RKO (cell line): ENCODE data around the gene SLC45A1.

Experiments used
- DNase-seq: peaks from one replicate; pipeline ENCODE4 v3.0.0-alpha.2; 2016; ENCODE audit warnings: low spot score

SLC45A1 gene

GRCh38 chr1:8352886-8353785 lies 35.2 kb downstream of the SLC45A1 start:
- DNase-seq: no peak

- no peak for DNase-seq
These were observed 36.1 kb downstream of the SLC45A1 start for GRCh38 chr1:8354038-8354437.

DNA sequence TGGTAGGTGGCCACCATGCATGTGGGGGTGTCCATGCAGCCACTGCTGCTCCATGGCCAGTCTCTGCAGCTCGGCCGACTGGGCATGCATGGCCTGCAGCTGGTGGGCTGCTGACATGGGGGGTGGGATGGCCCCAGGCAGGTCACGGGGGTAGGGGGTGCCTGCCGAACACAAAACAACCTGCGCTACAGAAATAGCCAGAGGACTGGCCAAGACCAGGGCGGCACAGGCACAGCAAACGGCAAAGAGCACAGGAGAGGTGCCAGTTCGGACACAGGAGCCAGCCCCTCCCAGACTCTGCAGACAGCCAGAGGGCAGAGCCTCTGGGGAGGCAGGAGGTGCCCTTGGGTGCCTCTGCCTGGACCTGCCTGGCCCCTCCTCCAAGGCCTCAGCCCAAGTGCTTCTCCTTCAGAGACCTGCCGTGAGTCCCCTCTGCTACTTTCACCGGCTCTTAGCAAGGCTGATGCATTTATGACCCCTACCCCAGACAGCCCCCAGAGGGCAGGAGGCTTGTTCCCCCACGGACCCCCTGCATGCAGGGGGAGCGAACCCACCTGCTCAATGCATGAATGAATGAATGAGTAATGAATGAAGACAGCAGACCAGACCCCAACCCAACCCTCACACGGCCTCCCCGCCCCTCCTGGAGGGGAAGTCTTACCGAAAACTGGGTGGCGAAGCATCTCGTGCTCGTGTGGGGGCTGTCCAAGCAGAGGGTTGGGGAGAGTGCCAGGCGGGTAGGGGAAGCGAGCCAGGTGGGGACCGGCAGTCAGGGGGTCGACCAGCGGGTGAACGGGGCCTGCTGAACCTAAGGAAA lies 37.7 kb downstream of the SLC45A1 start:
- no peak for DNase-seq

GRCh38 chr1:8356256-8357209 lies 38.6 kb downstream of the SLC45A1 start:
- DNase-seq: no peak

- DNase-seq: no peak
These were observed 39.6 kb downstream of the SLC45A1 start for GRCh38 chr1:8357329-8358101.

DNA sequence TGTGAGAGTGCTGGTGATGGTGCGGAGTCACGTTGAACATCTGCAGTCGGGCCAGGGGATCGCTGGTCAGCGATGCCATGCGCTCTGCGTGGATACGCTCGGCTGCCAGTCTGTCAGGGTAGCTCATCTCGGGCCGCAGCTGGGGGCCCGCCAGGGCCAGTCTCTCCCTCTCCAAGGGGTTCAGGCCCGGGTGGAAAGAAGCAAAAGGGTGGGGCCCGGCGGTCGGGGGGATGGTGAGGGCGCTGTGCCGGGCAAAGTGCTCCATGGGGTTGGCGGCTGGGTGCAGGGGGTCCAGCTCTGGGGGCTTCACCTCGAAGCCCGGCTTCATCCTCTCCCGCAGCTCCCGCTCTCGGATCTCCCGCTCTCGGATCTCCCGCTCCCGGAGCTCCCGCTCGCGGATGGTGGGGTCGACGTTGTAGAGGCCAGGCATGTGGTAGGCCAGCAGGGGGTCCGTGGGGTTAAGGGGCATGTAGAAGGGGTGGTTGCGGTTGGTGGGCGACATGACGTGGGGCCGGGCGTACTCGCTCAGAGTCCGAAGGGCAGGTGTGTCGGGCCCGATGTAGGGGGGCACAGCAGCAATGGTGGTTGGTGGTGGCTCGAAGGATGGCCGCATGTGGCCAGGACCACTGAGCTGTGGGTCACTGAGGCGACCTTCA lies 40.5 kb downstream of the SLC45A1 start:
- DNase-seq: no peak

DNA sequence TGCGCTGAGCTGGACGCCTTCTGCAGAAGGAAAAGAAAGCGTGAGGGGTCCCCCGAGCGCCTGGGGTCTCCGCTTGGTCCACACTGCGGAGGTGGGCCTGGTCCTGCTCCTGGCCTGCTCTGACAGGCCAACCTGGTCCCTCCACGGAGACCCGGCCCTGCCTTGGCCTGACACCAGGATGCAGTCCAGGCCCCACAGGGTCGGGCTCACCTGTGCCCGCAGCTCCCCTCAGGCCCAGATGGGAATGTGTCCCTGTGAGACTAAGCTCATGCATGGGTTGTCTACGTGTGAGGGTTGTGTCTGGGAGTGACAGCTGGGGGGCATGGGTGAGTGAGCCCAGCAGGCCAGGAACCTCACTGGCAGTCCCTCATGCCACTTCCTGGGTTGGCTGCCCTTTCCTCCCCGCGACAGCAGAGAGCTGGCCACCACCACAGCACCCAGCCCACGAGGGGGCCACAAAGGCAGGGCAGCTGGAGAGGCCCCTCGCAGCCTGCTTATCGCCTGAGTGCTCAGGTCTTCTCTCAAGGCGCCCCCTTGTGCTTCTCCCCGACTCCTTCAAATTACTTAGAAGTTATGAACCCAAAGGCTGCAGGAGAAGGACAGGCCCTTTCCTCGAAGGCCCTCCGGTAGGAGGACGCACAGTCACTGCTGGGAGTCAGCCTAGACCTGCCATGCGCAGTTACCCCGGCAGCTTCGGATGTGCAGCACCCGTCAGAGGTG lies 41.1 kb downstream of the SLC45A1 start:
- DNase-seq: no peak

DNA sequence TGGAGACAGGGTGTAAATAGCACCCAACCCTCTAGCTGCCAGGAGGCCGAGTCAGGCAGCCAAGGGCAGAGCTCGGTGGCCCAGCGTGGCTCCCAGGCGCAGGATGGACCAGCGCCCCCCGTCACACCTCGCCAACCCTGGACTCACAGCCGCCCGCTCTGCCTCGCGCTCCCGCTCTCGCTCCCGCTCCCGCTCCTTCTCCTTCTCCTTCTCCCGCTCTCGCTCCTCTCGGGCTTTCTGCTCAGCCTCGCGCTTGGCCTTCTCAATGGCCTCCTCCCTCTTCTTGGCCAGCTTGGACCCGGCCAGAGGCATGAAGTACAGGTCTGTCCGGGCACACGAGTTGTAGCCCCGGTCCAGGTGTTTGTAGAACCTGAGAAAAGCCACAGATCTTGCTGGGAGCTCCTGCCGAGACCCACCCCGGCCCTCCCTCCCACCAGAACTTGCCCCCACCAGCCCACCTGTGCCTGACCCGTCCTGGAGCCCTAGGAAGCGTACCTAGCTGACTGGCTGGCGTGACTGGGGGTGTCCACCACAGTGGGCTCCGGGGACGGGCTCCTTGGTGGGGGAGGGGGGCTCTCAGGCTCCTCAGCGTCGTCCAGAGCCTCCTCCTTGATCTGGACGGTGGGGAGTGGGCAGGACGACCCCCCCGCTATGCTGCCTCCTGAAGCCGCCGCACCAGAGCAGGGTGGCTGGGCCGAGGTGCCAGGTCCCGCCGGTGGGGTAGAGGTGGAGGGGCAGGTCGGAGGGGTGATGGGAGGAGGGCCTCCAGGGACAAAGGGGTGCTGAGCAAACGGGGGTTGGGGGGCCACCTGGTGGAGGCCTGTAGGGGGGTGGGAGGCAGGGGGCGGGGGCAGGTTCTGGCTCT lies 41.9 kb downstream of the SLC45A1 start:
- DNase-seq: no peak

DNA sequence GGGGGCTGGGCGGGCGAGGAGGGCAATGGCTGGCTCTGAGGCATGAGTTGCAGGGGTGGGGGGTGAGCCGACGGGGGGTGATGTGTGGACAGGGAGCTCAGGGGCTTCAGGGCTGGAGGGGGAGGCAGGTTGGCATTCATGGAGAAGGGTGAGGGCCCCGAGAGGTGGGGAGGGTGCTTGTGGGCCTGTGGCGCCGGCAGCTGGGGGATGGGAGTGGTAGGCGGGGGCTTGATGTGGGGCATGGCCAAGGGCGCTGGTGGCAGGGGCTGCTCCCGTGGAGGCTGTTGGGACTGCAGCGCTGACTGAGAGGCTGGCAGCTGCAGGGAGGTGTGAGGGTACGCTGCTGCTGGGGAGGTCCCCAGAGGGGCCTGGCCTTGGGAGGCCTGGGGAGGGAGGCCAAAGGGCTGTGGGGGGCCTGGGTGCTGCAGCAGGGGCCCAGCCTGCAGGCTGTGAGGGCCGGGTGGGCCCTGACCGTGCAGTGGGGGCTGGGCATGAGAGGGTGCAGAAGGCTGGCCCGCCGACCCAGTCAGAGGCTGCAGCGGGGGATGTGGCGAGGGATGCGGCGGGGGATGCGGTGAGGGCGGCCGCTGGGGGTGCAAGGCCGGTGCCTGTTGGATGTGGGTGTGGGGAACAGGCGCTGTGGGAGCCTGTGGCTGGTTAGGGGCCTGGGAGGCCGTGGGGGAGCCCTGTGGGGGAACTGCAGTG lies 42.7 kb downstream of the SLC45A1 start:
- no peak for DNase-seq

DNA sequence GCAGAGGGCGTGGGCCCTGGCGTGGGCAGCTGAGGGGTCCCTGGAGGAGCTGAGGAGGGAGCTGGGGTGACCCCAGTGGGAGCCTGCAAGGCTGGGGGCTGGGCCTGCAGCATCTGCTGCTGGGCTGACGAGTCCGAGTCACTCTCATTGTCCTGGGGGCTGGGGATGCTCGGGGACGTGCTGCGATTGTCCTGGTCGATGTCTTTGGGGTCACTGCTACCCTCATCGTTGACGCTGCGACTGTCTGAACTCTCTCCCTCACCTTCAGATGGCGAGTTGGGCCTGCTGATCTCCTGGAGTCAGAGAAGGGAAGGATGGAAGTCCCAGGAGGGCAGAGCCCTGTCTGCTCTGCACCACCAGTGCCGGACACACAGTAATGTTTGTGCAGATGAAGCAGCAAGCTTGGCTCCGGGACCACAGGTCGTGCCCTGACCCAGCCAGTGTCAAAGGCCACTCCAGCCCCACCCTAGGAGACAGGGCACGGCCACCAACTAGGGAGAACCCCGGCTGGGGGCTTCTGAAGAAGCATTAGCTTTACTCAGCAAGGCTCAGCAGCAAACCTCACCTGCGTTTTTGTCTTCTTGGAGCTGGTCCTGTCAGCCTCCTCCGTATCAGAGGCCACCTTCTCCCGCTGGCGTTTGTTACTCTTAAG lies 43.4 kb downstream of the SLC45A1 start:
- no peak for DNase-seq

GRCh38 chr1:8362701-8363101 lies 44.8 kb downstream of the SLC45A1 start:
- no peak for DNase-seq

DNA sequence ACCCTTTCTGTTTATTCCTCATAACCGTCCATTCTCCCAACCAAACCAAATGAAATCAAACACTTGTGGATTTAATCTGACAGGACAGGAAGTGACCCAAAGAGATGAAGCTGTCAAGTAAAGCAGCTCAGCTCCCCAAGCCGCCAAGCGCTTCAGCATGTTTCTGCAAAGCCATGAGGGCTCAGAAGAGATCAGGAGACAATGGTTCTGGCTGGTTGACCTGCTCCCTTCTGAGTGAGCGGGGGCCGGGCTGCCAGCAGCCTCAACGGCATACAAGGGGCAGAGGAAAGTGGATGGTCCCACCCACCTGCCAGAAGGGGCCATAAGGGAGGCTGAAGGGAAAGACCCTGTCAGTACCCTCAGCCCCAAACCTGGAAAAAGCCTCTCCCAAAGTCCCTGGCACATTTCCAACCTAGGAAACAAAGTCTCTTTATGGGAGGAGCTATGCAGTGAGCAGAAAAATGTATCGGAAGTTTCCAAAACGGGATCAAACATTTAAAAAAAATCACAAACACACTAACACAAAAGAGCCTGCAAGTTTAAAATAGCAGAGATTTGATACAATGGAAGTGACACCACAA lies 45.4 kb downstream of the SLC45A1 start:
- no peak for DNase-seq

DNA sequence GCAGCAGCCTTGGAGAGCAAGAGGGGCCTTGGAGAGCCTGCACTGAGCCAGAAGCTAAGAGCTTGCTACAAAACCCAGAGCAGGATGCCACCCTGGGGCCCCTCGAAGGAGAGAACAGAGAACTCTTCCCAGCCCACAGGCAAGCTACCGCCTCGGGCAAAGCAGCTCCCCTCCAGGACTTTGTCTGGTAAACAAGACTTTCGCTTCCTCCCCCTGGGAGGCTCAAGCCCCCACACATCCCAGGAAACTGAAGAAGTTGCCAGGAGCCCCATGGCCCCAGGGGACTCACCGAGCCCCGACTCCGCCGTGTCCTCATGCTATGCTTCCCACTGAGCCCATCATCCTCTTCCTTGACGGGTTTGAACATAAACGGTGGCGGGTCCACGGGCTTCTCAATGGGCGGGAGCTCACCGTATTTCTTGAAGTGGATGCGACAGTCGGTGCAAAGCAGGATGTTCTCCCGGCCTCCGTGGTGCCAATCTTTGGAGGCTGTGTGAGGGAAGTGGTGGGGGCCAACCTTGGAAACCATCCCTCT lies 45.9 kb downstream of the SLC45A1 start:
- DNase-seq: no peak

- DNase-seq: no peak
These were observed 46.9 kb downstream of the SLC45A1 start for GRCh38 chr1:8364528-8365442.

GRCh38 chr1:8365661-8366362 lies 47.9 kb downstream of the SLC45A1 start:
- no peak for DNase-seq
